Pancreas (tissue), 10 donors: ENCODE results near the gene CERS1. TPM values are rescaled to one million over a fixed set of nuclear protein-coding genes. Genes with fewer than 3 reads are reported as not detected.
"Not testable (repeated sequence)": the region's sequence is repeated elsewhere in the genome, so short reads cannot be mapped to it uniquely, and the experiment has no call there.

ENCODE experiments used
- ATAC-seq, 4 donors: fragments of 200-7000 bp; cut with Tn5 transposase; one replicate each; pipeline versions ENCODE4 v1.8.0 to v1.9.1; 2020; ENCODE audit warnings: mild to moderate bottlenecking in 4 of 4, moderate library complexity in 4 of 4
- DNase-seq, 6 donors: peaks; one replicate each; pipeline ENCODE4 v3.0.0-alpha.2; 2020
- FAIRE-seq: peaks from 2 replicates; lab custom pipeline; 2012; peaks lifted over from hg19 to GRCh38; lab: Jason Lieb, UNC
- H3K27ac ChIP-seq, 4 donors: fragments of 200-600 bp; sonication (generic); 1 replicate in 3 of 4; 2 replicates in 1 of 4; pipeline versions ENCODE4 v1.5.0 to v1.8.0; 2020
- H3K27me3 ChIP-seq, 4 donors: fragments of 200-600 bp; one replicate each; pipeline ENCODE4 v1.8.0; 2021
- H3K36me3 ChIP-seq, 3 donors: fragments of 200-600 bp; sonication (generic) in 1 of 3; one replicate each; pipeline versions ENCODE4 v1.5.0 to v1.8.0; 2020 to 2021
- H3K4me1 ChIP-seq, 3 donors: fragments of 200-600 bp; one replicate each; pipeline ENCODE4 v1.8.0; 2021
- H3K4me3 ChIP-seq, 4 donors: fragments of 200-600 bp; sonication (generic) in 2 of 4; one replicate each; pipeline versions ENCODE4 v1.5.0 to v1.8.0; 2020 to 2021
- H3K9me3 ChIP-seq, 4 donors: fragments of 200-600 bp; one replicate each; pipeline ENCODE4 v1.8.0; 2021
- WGBS, 2 donors: extraction: QIAGEN DNeasy Blood & Tissue Kit; methylation state at CpG; one replicate each; pipeline ENCODE4 v1.1.7; 2013; 5-methylcytosine and 5-hydroxymethylcytosine counted together
- intact Hi-C, 3 donors: fragments of 100-400 bp; cut with DNase I; formaldehyde crosslinking; loops; one replicate each; pipeline versions ENCODE4 v1.11.1 to v1.14.2; 2022
- polyA plus RNA-seq, 2 donors: library from polyadenylated mRNA; stranded (reverse); fragments of 200-250 nt; gene quantifications; one replicate each; pipeline ENCODE4 v1.2.3, GENCODE V29; 2013
- total RNA-seq, 6 donors: library from RNA; stranded (reverse); fragmentation: NEBNext Ultra II Directional in 4 of 6; extraction: Animal tissue kit (Norgen Biotek cat#: 25700) in 4 of 6; gene quantifications; one replicate each; pipeline versions ENCODE4 v1.2.1 to v1.2.4, GENCODE V29; 2021 to 2023
- TF ChIP-seq, protein P1 (sequence below), 4 donors: fragments of 200-600 bp; sonication (generic) in 3 of 4; IDR thresholded peaks; one replicate each; pipeline versions ENCODE4 v1.5.0 to v1.8.0; 2021; ENCODE audit warnings: antibody characterized with exemption in 4 of 4
- donor health status: healthy with polysubstance abuse.
- donor health status: DM: no; HTN: no; CAD: no; lungs with moderate emphysema.
- donor health status: DM: no; HTN: no; CAD: no.
- donor health status: control.
- donor health status: control.
- donor health status: Bipolar disorder and iron deficiency.
- donor health status: DM: yes; HTN: yes; CAD: no.
- donor health status: DM: no; HTN: no; CAD: no.
- donor health status: DM: no; HTN: no; CAD: no.
- donor health status: DM: yes; HTN: yes; CAD: no.

Gene CERS1
- total and polyA plus RNA-seq, 8 donors = 0.16 to 8.3 (median 0.44) TPM

DNA sequence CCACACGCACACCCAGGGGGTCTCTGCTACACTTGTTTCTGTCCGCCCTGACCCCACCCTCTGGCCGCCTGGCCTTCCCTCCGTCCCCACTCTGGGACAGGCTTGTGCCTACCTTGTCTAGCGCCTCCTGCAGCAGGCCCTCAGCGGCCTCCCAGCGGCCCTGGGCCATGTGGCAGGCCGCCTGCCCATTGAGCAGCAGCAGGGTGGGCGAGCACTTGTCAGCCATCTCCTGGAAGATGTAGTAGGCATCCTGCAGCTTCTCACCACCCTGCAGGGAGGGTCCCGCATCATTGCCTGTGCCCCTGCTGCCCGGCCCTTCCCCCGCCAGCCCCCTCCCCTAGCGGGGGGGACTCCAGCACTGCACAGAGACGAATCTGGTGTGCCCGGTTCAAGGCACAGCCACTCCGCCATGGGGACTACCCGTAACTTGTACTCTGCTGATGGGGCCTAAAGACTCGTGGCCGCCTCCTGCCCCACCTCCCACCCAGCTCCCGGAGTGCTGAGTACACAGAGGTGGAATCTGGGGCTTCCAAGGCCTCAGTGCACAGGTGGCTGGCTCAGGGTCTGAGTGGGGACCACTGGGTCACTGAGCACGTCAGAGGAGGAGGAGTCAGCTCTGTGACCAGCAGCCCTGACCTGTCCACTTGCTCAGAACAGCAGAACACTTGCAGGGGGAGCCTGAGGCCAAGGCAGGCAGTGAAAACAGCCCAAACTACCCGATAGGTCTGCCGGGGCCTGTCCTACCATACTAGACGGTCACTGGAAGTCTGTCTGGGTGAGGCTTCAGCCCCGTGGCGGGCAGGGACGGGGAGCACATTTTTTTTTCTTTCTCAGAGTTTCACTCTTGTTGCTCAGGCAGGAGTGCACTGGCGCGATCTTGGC, 7.4 kb upstream of the CERS1 start:
- Histone ChIP-seq H3K36me3 (peaks cover 5 to 38% (median 11%) of the 10 kb centered on the region in 3 donors), H3K4me1 (no peaks in the 10 kb centered on the region), H3K27ac (no peak overlapping the region), H3K4me3 (no peak overlapping the region), H3K9me3 (no peaks in the 10 kb centered on the region), H3K27me3 (no peaks in the 10 kb centered on the region)
- FAIRE-seq (no peak), ATAC-seq (no peak), DNase-seq (peak in 2 of 6 donors; percentile 22 to 60)
- intact Hi-C loops = no loop called here
- WGBS, 2 donors = 90 to 91% methylated on average over 29 of the region's 29 CpGs
- TF ChIP-seq, protein P1, sequence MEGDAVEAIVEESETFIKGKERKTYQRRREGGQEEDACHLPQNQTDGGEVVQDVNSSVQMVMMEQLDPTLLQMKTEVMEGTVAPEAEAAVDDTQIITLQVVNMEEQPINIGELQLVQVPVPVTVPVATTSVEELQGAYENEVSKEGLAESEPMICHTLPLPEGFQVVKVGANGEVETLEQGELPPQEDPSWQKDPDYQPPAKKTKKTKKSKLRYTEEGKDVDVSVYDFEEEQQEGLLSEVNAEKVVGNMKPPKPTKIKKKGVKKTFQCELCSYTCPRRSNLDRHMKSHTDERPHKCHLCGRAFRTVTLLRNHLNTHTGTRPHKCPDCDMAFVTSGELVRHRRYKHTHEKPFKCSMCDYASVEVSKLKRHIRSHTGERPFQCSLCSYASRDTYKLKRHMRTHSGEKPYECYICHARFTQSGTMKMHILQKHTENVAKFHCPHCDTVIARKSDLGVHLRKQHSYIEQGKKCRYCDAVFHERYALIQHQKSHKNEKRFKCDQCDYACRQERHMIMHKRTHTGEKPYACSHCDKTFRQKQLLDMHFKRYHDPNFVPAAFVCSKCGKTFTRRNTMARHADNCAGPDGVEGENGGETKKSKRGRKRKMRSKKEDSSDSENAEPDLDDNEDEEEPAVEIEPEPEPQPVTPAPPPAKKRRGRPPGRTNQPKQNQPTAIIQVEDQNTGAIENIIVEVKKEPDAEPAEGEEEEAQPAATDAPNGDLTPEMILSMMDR (IDR thresholded peaks at IDR 0.05) = no peak

DNA sequence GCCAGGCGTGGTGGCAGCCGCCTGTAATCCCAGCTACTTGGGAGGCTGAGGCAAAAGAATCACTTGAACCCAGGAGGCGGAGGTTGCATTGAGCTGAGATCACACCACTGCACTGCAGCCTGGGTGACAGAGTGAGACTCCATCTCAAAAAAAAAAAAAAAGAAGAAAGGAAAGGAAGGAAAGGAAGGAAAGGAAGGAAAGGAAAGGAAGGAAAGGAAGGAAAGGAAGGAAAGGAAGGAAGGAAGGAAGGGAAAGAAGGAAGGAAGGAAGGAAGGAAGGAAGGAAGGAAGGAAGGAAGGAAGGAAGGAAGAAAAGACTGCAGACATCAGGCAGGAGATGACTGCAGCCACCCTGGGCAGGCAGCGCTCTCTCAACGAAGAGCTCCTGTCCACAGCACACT, 6.6 kb upstream of the CERS1 start:
- H3K4me3 ChIP-seq, DNase-seq, H3K9me3 ChIP-seq, ATAC-seq, H3K4me1 ChIP-seq, H3K27ac ChIP-seq, H3K27me3 ChIP-seq, FAIRE-seq, intact Hi-C loops: not testable (repeated sequence)
- peaks cover 5 to 33% (median 11%) of the 10 kb centered on the region in 3 donors for H3K36me3 ChIP-seq
- WGBS, 2 donors = 96 to 98% methylated on average over 5 of the region's 5 CpGs

DNA sequence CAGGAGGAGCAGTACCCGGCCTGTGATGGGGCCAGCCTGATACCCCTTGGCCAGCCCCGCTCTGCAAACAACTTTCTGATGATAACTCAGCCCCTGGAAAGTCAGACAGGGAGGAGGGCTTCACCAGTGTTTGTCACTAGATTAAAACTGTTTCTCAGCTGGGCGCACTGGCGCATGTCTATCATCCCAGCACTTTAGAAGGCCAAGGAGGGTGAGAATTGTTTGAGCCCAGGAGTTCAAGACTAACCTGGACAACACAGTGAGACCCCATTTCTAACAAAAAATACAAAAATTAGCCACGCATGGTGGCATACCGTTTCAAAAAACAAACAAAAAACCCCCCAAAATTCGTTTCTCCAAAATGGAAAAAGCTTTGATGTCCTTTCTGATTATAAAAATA, 5.5 kb upstream of the CERS1 start:
- no peak for FAIRE-seq
- WGBS, 2 donors = 82 to 84% methylated on average over 7 of the region's 7 CpGs

DNA sequence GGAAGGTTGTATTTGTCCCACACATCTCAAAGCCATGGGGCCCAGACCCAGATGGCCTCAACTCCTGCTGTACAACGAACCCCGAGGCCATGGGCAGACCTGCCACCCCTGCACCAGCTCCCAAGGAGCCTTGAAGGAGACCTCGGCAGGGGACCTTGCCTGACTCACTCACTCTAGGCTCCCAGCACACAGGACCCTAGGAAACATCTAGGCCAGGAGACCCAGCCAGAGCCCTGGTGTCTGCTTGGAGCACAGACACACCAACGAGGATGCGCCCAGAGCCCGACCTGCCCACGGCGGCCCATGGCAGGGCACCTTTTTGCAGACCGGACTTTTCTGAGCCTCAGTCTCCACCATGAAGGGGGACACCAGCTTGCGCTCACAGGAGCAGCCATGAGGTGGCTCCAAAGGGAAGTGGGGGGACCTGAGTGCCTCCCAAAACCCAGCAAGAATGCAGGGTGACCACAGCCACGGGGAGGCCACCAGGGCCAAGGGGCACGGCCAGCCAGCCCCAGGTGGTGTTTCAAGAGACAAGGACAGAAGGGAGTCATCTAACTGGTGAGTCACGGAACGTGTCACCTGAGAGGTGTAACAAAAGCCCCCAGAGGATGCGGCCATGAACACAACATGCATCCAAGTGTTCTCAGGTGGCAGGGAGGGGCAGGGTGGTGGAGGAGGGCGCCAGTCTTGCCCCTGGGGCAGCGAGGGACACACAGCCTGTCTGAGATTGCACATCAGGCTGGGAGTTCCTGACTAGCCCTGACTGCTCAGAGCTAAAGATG, 4.9 kb upstream of the CERS1 start:
- FAIRE-seq = no peak
- Histone ChIP-seq H3K9me3 (no peaks in the 10 kb centered on the region), H3K4me3 (no peak overlapping the region), H3K4me1 (no peaks in the 10 kb centered on the region), H3K27me3 (no peaks in the 10 kb centered on the region), H3K36me3 (peaks cover 0 to 21% (median 6%) of the 10 kb centered on the region in 3 donors), H3K27ac (no peak overlapping the region)
- DNase-seq = peak in 1 of 6 donors; percentile 49
- TF ChIP-seq, protein P1 (IDR thresholded peaks at IDR 0.05) = no peak
- intact Hi-C loops = no loop called here
- no peak for ATAC-seq
- WGBS, 2 donors = 87 to 93% methylated on average over 17 of the region's 17 CpGs

More for the DNA sequence above, 5.5 kb upstream of the CERS1 start:
- no peaks in the 10 kb centered on the region for H3K27me3 ChIP-seq
- DNase-seq (no peak), ATAC-seq (no peak)
- H3K4me3 ChIP-seq = no peak overlapping the region
- TF ChIP-seq, protein P1 (IDR thresholded peaks at IDR 0.05) = no peak
- intact Hi-C loops = no loop called here
- no peaks in the 10 kb centered on the region for H3K4me1 ChIP-seq
- H3K36me3 ChIP-seq = peaks cover 5 to 27% (median 6%) of the 10 kb centered on the region in 3 donors
- no peak overlapping the region for H3K27ac ChIP-seq
- H3K9me3 ChIP-seq = no peaks in the 10 kb centered on the region
